Body of pancreas (tissue), 4 donors: ENCODE results near the gene PARP4. TPM values are rescaled to one million over a fixed set of nuclear protein-coding genes. Genes with fewer than 3 reads are reported as not detected.
"Not testable (repeated sequence)": the region's sequence is repeated elsewhere in the genome, so short reads cannot be mapped to it uniquely, and the experiment has no call there.

Experiments used
- ATAC-seq: fragments of 150-250 bp; one replicate; pipeline ENCODE4 v1.9.1; 2016
- DNase-seq, 4 donors: peaks; one replicate each; pipeline ENCODE4 v3.0.0-alpha.2; 2019
- H3K27ac ChIP-seq, 4 donors: fragments of 200-600 bp; sonication (generic); 1 replicate in 3 of 4; 2 replicates in 1 of 4; pipeline versions ENCODE4 v1.5.1 to v1.6.1; 2016 to 2019; ENCODE audit warnings: mild to moderate bottlenecking in 1 of 4, mixed read lengths in 1 of 4, moderate library complexity in 1 of 4
- H3K27me3 ChIP-seq, 2 donors: fragments of 200-600 bp; sonication (generic); one replicate each; pipeline ENCODE4 v1.6.0; 2016; ENCODE audit warnings: mild to moderate bottlenecking in 1 of 2
- H3K36me3 ChIP-seq, 2 donors: fragments of 200-600 bp; sonication (generic); replicated peaks in 1 of 2; 2 replicates each; pipeline ENCODE4 v1.5.1; 2016; ENCODE audit warnings: low read depth in 2 of 2; ENCODE audit not compliant: insufficient read depth in 1 of 2
- H3K4me1 ChIP-seq: fragments of 200-600 bp; sonication (generic); one replicate; pipeline ENCODE4 v1.6.0; 2016
- H3K4me3 ChIP-seq, 2 donors: fragments of 200-600 bp; sonication (generic); 1 replicate in 1 of 2; 2 replicates in 1 of 2; pipeline ENCODE4 v1.5.1; 2016 to 2019
- H3K9me3 ChIP-seq, 3 donors: fragments of 200-600 bp; sonication (generic); 1 replicate in 2 of 3; 2 replicates in 1 of 3; pipeline ENCODE4 v1.5.1; 2016
- CTCF ChIP-seq, 7 experiments: fragments of 450-650 bp in 4 of 7; fragments of 200-600 bp in 3 of 7; sonication (generic) in 3 of 7; IDR thresholded peaks; one replicate each; pipeline ENCODE4 v1.5.1; 2016 to 2019; ENCODE audit warnings: antibody characterized with exemption in 7 of 7
- POLR2A ChIP-seq, 3 donors: fragments of 450-650 bp; IDR thresholded peaks; one replicate each; pipeline ENCODE4 v1.6.1; 2016; ENCODE audit warnings: antibody characterized with exemption in 3 of 3, mild to moderate bottlenecking in 2 of 3
- WGBS, 2 donors: methylation state at CpG; one replicate each; pipeline ENCODE4 v1.1.5; 2017; 5-methylcytosine and 5-hydroxymethylcytosine counted together
- intact Hi-C: fragments of 100-400 bp; cut with DNase I; formaldehyde crosslinking; loops from one replicate; pipeline ENCODE4 v1.15.1; 2023
- total RNA-seq, 2 donors: library from RNA; depleted of rRNA; stranded (reverse); fragments of >200 nt; gene quantifications; one replicate each; pipeline ENCODE4 v1.1.0, GENCODE V29; 2016

The PARP4 gene
- total RNA-seq, 2 donors from 2014 or later: 30.0 to 32.7 TPM

- no peaks in the 10 kb centered on the region for H3K9me3 ChIP-seq
- no peaks in the 10 kb centered on the region for H3K4me1 ChIP-seq
- ATAC-seq (no peak), DNase-seq (no peak)
- intact Hi-C loops: no loop called here
- no peak overlapping the region for H3K27ac ChIP-seq
- TF ChIP-seq CTCF (IDR thresholded peaks at IDR 0.05): no peak
- no peak for TF ChIP-seq POLR2A (IDR thresholded peaks at IDR 0.05)
- no peaks in the 10 kb centered on the region for H3K27me3 ChIP-seq
- no peak overlapping the region for H3K4me3 ChIP-seq
- H3K36me3 ChIP-seq: peaks cover 10 to 41% of the 10 kb centered on the region in 2 donors
- WGBS, 2 donors: 95 to 98% methylated on average over 6 of the region's 6 CpGs
Measured at GRCh38 chr13:24489721-24490120, 22.9 kb downstream of the PARP4 start.

DNA sequence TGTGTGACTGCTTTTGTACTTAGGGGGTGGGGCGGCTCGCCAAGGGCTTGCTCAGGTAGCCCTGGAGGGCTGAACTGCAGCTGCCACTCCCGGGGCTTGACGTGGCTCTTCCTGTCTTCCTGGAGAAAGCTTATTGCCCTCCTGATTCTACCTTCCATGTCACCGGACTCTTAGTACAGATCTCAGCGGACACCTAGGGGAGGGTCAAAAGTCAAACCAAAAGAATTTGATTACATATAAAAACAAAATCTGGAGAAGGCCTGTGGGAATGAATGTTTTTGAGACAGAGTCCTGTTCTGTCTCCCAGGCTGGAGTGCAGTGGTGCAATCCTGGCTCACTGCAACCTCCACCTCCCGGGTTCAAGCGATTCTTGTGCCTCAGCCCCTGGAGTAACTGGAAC is 24.5 kb downstream of the PARP4 start:
- H3K27ac ChIP-seq, H3K4me1 ChIP-seq, ATAC-seq, DNase-seq, H3K4me3 ChIP-seq, H3K9me3 ChIP-seq, H3K27me3 ChIP-seq, intact Hi-C loops: not testable (repeated sequence)
- WGBS, 2 donors: 89 to 93% methylated on average over 8 of the region's 8 CpGs
- peaks cover 10 to 38% of the 10 kb centered on the region in 2 donors for H3K36me3 ChIP-seq

- ATAC-seq, H3K4me3 ChIP-seq, intact Hi-C loops, H3K27me3 ChIP-seq, H3K9me3 ChIP-seq, H3K4me1 ChIP-seq, H3K27ac ChIP-seq, DNase-seq: not testable (repeated sequence)
- peaks cover 10 to 35% of the 10 kb centered on the region in 2 donors for H3K36me3 ChIP-seq
- WGBS, 2 donors: 92 to 93% methylated on average over 3 of the region's 3 CpGs
Measured at GRCh38 chr13:24486017-24486657, 26.4 kb downstream of the PARP4 start.

DNA sequence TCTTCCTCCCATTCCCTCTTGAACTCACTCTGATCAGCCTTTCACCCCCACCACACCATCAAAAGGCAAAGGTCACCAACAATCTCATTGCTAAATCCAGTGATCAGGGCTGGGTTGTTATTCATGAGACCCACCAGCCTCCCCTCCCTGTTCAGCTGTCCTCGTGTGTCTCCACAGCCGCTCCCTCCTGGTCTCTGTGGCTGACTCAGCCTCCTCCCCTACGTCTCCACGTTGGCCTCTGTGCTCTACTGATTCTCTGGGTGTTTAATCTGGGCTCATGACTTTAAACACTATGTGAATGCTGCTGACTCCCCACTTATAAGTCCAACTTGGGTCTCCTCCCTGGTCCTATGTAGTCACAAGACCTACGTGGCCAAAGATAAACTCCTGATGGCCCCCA is 38.9 kb downstream of the PARP4 start:
- Histone ChIP-seq H3K36me3 (peaks cover 0 to 34% of the 10 kb centered on the region in 2 donors), H3K4me1 (no peaks in the 10 kb centered on the region), H3K9me3 (no peaks in the 10 kb centered on the region), H3K27ac (no peak overlapping the region), H3K27me3 (no peaks in the 10 kb centered on the region), H3K4me3 (no peak overlapping the region)
- TF ChIP-seq POLR2A (IDR thresholded peaks at IDR 0.05): no peak
- ATAC-seq (no peak), DNase-seq (no peak)
- whole genome bisulfite sequencing, 2 donors: 88 to 91% methylated on average over 4 to 5 of the region's 5 CpGs
- intact Hi-C loops: no loop called here

GRCh38 chr13:24472129-24472528 is 40.4 kb downstream of the PARP4 start:
- H3K4me3 ChIP-seq, H3K27ac ChIP-seq, H3K9me3 ChIP-seq, DNase-seq, H3K4me1 ChIP-seq, H3K27me3 ChIP-seq, intact Hi-C loops, ATAC-seq: not testable (repeated sequence)
- WGBS, 2 donors: 72 to 85% methylated on average over 5 of the region's 5 CpGs
- H3K36me3 ChIP-seq: peaks cover 0 to 31% of the 10 kb centered on the region in 2 donors

- Histone ChIP-seq H3K27ac (no peak overlapping the region), H3K4me1 (no peaks in the 10 kb centered on the region), H3K36me3 (peaks cover 0 to 6% of the 10 kb centered on the region in 2 donors), H3K9me3 (no peaks in the 10 kb centered on the region), H3K4me3 (no peak overlapping the region), H3K27me3 (no peaks in the 10 kb centered on the region)
- DNase-seq (no peak), ATAC-seq (no peak)
- 62 to 68% methylated on average over 2 of the region's 2 CpGs for WGBS, 2 donors
- intact Hi-C loops: no loop called here
- TF ChIP-seq POLR2A (IDR thresholded peaks at IDR 0.05) (no peak), CTCF (IDR thresholded peaks at IDR 0.05) (no peak)
Measured at GRCh38 chr13:24463078-24463477, 49.5 kb downstream of the PARP4 start.

DNA sequence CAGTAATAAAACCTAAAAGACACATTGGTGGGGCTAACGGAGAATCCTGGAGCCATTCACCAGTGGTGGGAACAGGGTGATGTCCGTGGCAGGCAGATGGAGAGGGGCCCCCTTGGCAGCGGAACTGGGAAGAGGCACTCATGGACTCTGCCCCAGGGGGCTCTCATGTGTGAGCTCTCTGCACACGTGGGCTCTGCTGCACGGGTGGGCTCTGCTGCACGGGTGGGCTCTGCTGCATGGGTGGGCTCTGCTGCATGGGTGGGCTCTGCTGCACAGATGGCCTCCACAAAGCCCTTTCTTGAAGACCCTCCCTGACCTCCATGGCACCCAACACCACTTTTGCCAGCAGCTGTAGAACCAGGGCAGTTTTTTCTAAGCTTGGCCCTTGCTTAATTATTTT is 52.3 kb downstream of the PARP4 start:
- no peaks in the 10 kb centered on the region for H3K27me3 ChIP-seq
- H3K9me3 ChIP-seq: no peaks in the 10 kb centered on the region
- no peak for TF ChIP-seq POLR2A (IDR thresholded peaks at IDR 0.05)
- TF ChIP-seq CTCF (IDR thresholded peaks at IDR 0.05): no peak
- peaks cover 0 to 11% of the 10 kb centered on the region in 2 donors for H3K36me3 ChIP-seq
- no peaks in the 10 kb centered on the region for H3K4me1 ChIP-seq
- ATAC-seq: no peak
- intact Hi-C loops: no loop called here
- H3K27ac ChIP-seq: no peak overlapping the region
- H3K4me3 ChIP-seq: no peak overlapping the region
- WGBS, 2 donors: 71 to 92% methylated on average over 3 to 6 of the region's 6 CpGs
- DNase-seq: no peak
